ENCODE data around the gene TLCD2. TPM values are rescaled to one million over a fixed set of nuclear protein-coding genes. Genes with fewer than 3 reads are reported as not detected.

TLCD2 gene
- 1 to 10 TPM; 7.3 to 8.3 TPM for total RNA-seq

GRCh38 chr17:1709971-1710806 is at the start of gene TLCD2:
TLCD2 (minus strand) TSS chr17:1710377; CDS start chr17:1710242, 135 bp downstream.
- ATAC-seq (ENCODE audit: insufficient number of reproducible peaks, low FRiP score, low read depth) (no peak), DNase-seq (ENCODE audit: low spot score) (no peak)
- no peak for TF ChIP-seq CTCF (IDR thresholded peaks at IDR 0.05)
- H3K27ac ChIP-seq = peak within 1 kb of the TSS; percentile 43 to 54
- H3K36me3 ChIP-seq = peaks cover 17% of the 10 kb centered on the region
- no peaks in the 10 kb centered on the region for H3K9me3 ChIP-seq
- peaks cover 29 to 35% of the 10 kb centered on the region in 2 donors for H3K4me1 ChIP-seq (ENCODE audit: control insufficient read depth in 1 of 2, low read depth in 2 of 2)
- no peaks in the 10 kb centered on the region for H3K27me3 ChIP-seq (replicated peaks; ENCODE audit: insufficient read depth)
- peak within 1 kb of the TSS; percentile 91 for H3K4me3 ChIP-seq

- no peak for TF ChIP-seq CTCF (IDR thresholded peaks at IDR 0.05)
Measured at GRCh38 chr17:1759529-1759928, 49.4 kb upstream of the TLCD2 start.

GRCh38 chr17:1758807-1759206 is 48.6 kb upstream of the TLCD2 start:
- Histone ChIP-seq H3K27me3 (replicated peaks; ENCODE audit: insufficient read depth) (no peaks in the 10 kb centered on the region), H3K4me3 (no peak overlapping the region), H3K27ac (no peak overlapping the region), H3K4me1 (ENCODE audit: control insufficient read depth in 1 of 2, low read depth in 2 of 2) (peaks cover 2 to 12% of the 10 kb centered on the region in 2 donors), H3K9me3 (no peaks in the 10 kb centered on the region), H3K36me3 (no peaks in the 10 kb centered on the region)
- TF ChIP-seq CTCF (IDR thresholded peaks at IDR 0.05) = no peak
- ATAC-seq (ENCODE audit: insufficient number of reproducible peaks, low FRiP score, low read depth) (no peak), DNase-seq (ENCODE audit: low spot score) (no peak)

More at GRCh38 chr17:1759529-1759928, 49.4 kb upstream of the TLCD2 start:
- Histone ChIP-seq H3K4me1 (ENCODE audit: control insufficient read depth in 1 of 2, low read depth in 2 of 2) (peaks cover 3 to 18% of the 10 kb centered on the region in 2 donors), H3K4me3 (no peak overlapping the region), H3K9me3 (no peaks in the 10 kb centered on the region), H3K27me3 (replicated peaks; ENCODE audit: insufficient read depth) (no peaks in the 10 kb centered on the region), H3K27ac (no peak overlapping the region), H3K36me3 (no peaks in the 10 kb centered on the region)
- ATAC-seq (ENCODE audit: insufficient number of reproducible peaks, low FRiP score, low read depth) (no peak), DNase-seq (ENCODE audit: low spot score) (no peak)

GRCh38 chr17:1755827-1756262 is 45.7 kb upstream of the TLCD2 start:
- Histone ChIP-seq H3K27ac (no peak overlapping the region), H3K27me3 (replicated peaks; ENCODE audit: insufficient read depth) (no peaks in the 10 kb centered on the region), H3K4me1 (ENCODE audit: control insufficient read depth in 1 of 2, low read depth in 2 of 2) (no peaks in the 10 kb centered on the region), H3K9me3 (no peaks in the 10 kb centered on the region), H3K4me3 (no peak overlapping the region), H3K36me3 (no peaks in the 10 kb centered on the region)
- DNase-seq (ENCODE audit: low spot score) (no peak), ATAC-seq (ENCODE audit: insufficient number of reproducible peaks, low FRiP score, low read depth) (no peak)
- no peak for TF ChIP-seq CTCF (IDR thresholded peaks at IDR 0.05)

- no peak for DNase-seq (ENCODE audit: low spot score)
- Histone ChIP-seq H3K4me3 (no peak overlapping the region), H3K27ac (no peak overlapping the region), H3K9me3 (no peaks in the 10 kb centered on the region), H3K36me3 (no peaks in the 10 kb centered on the region), H3K27me3 (replicated peaks; ENCODE audit: insufficient read depth) (no peaks in the 10 kb centered on the region), H3K4me1 (ENCODE audit: control insufficient read depth in 1 of 2, low read depth in 2 of 2) (no peaks in the 10 kb centered on the region)
- ATAC-seq (ENCODE audit: insufficient number of reproducible peaks, low FRiP score, low read depth) = no peak
- no peak for TF ChIP-seq CTCF (IDR thresholded peaks at IDR 0.05)
Measured at GRCh38 chr17:1755252-1755826, 45.2 kb upstream of the TLCD2 start.

All from thoracic aorta (tissue), 2 donors.